Measurements from ENCODE around the gene PRSS2. TPM values are rescaled to one million over a fixed set of nuclear protein-coding genes. Genes with fewer than 3 reads are reported as not detected.

The PRSS2 gene
- total and polyA plus RNA-seq, 2 donors (not counting 3 experiments of a cell fraction or from before 2014, with no cell fraction given), result 0.25 TPM; not detected in 1

GRCh38 chr7:142772051-142772450, 1.3 kb downstream of the PRSS2 start:
- Histone ChIP-seq H2AFZ (ENCODE audit: low read depth, low read length) (no peak overlapping the region), H3K4me1 (ENCODE audit: control insufficient read depth, extremely low read depth, insufficient read depth, low read length) (peaks cover 13% of the 10 kb centered on the region), H4K20me1 (replicated peaks; ENCODE audit: control insufficient read depth, extremely low read depth, insufficient read depth, low read length) (no peaks in the 10 kb centered on the region), H3K36me3 (ENCODE audit: control insufficient read depth in 2 of 2, extremely low read depth in 1 of 2, insufficient read depth in 2 of 2, low read length in 2 of 2) (no peaks in the 10 kb centered on the region), H3K9me1 (replicated peaks; ENCODE audit: control insufficient read depth, extremely low read depth, insufficient read depth, low read length) (no peaks in the 10 kb centered on the region), H3K27me3 (ENCODE audit: control insufficient read depth in 2 of 2, insufficient read depth in 2 of 2, low read length in 2 of 2) (peaks cover 11 to 29% of the 10 kb centered on the region in 2 experiments), H3K9me3 (replicated peaks; ENCODE audit: control insufficient read depth, insufficient read depth, low read length) (no peaks in the 10 kb centered on the region), H3K4me2 (ENCODE audit: insufficient read depth, low read length) (no peak overlapping the region), H3K4me3 (replicated peaks in 1 of 3; ENCODE audit: insufficient read depth in 1 of 3, low read depth in 1 of 3, low read length in 3 of 3) (no peak overlapping the region), H3K27ac (ENCODE audit: insufficient read depth, low read depth, low read length) (no peak overlapping the region), H3K79me2 (ENCODE audit: control insufficient read depth, insufficient read depth, low read length) (no peaks in the 10 kb centered on the region), H3K9ac (replicated peaks; ENCODE audit: extremely low read depth, insufficient read depth, low read length) (no peak overlapping the region)
- ChIA-PET POLR2A (no interaction called here), CTCF (interaction anchor here (1.3 to 3.2 kb wide), 3 partner anchors 11 to 57 kb away, joined by 4 to 18 read pairs (median 9); no protein-coding TSS in a partner anchor)
- intact Hi-C loops (cut with micrococcal nuclease), result no loop called here
- BruUV-seq (replicated peaks), result no TSS peak
- dilution Hi-C loops (cut with MboI; ENCODE audit: extremely low pct_ligation_motif_present, low sequenced_read_pairs), result no loop called here
- FAIRE-seq, result no peak
- DNase-seq (ENCODE audit: low read depth, low spot score), result no peak
- TF ChIP-seq MYC (IDR thresholded peaks at IDR 0.05; ENCODE audit: low read depth, low read length) (no peak), POLR2AphosphoS5 (IDR thresholded peaks at IDR 0.05; ENCODE audit: insufficient read depth, low read depth, low read length) (no peak), FOS (IDR thresholded peaks at IDR 0.05; ENCODE audit: borderline replicate concordance, insufficient read depth, low read length) (no peak), EZH2 (IDR thresholded peaks at IDR 0.05; ENCODE audit: borderline replicate concordance, low read depth, low read length, severe bottlenecking) (no peak), MAX (IDR thresholded peaks at IDR 0.05; ENCODE audit: insufficient read depth, insufficient read length) (no peak), CTCF (IDR thresholded peaks at IDR 0.05; ENCODE audit: extremely low read depth in 1 of 2, insufficient read depth in 1 of 2, low read depth in 1 of 2, low read length in 2 of 2) (no peak), GATA2 (IDR thresholded peaks at IDR 0.05; ENCODE audit: insufficient read depth, insufficient read length, low read depth, low read length) (no peak), JUN (IDR thresholded peaks at IDR 0.05; ENCODE audit: borderline replicate concordance, insufficient read depth, insufficient read length, low read depth) (no peak), POLR2A (IDR thresholded peaks at IDR 0.05; ENCODE audit: low read depth, low read length) (no peak)
